Karpas-422 (cell line): ENCODE data around the gene DDX10. TPM values are rescaled to one million over a fixed set of nuclear protein-coding genes. Genes with fewer than 3 reads are reported as not detected.

ENCODE experiments used
- DNase-seq: peaks from one replicate; pipeline ENCODE4 v3.0.0-alpha.2; 2015
- H2AFZ ChIP-seq: fragments of 200-600 bp; sonication (generic); 2 replicates; pipeline ENCODE4 v1.6.1; 2014; ENCODE audit warnings: antibody characterized with exemption, low read length, mixed read lengths
- H3K27ac ChIP-seq: fragments of 200-600 bp; sonication (generic); 2 replicates; pipeline ENCODE4 v1.5.1; 2014; ENCODE audit warnings: mild to moderate bottlenecking, low read length, moderate library complexity
- H3K27me3 ChIP-seq: fragments of 200-600 bp; sonication (generic); 2 replicates; pipeline ENCODE4 v1.6.1; 2014; ENCODE audit warnings: low read length, mixed read lengths
- H3K36me3 ChIP-seq: fragments of 200-600 bp; sonication (generic); 2 replicates; pipeline ENCODE4 v1.6.1; 2014; ENCODE audit warnings: low read length, mixed read lengths; ENCODE audit not compliant: insufficient read depth
- H3K4me1 ChIP-seq: fragments of 200-600 bp; sonication (generic); 2 replicates; pipeline ENCODE4 v1.6.1; 2014; ENCODE audit warnings: mild to moderate bottlenecking, low read length, mixed read lengths
- H3K4me2 ChIP-seq: fragments of 200-600 bp; sonication (generic); 2 replicates; pipeline ENCODE4 v1.6.1; 2014; ENCODE audit warnings: low read length, low read depth, mild to moderate bottlenecking; ENCODE audit not compliant: poor library complexity, severe bottlenecking
- H3K4me3 ChIP-seq: fragments of 200-600 bp; sonication (generic); 2 replicates; pipeline ENCODE4 v1.5.1; 2014; ENCODE audit warnings: mild to moderate bottlenecking, antibody characterized with exemption, low read length, mixed read lengths
- H3K79me2 ChIP-seq: fragments of 200-600 bp; sonication (generic); 2 replicates; pipeline ENCODE4 v1.6.1; 2014; ENCODE audit warnings: mild to moderate bottlenecking, low read length, mixed read lengths
- H3K9ac ChIP-seq: fragments of 200-600 bp; sonication (generic); 2 replicates; pipeline ENCODE4 v1.6.0; 2014; ENCODE audit warnings: low read length
- H3K9me2 ChIP-seq: fragments of 200-600 bp; sonication (generic), shearing (Covaris generic); replicated peaks from 2 replicates; pipeline ENCODE4 v1.6.0; 2014; ENCODE audit warnings: mild to moderate bottlenecking, low read length, moderate library complexity; ENCODE audit not compliant: insufficient read depth
- H3K9me3 ChIP-seq: fragments of 300-700, 200-600 bp; sonication (generic); 2 replicates; pipeline ENCODE4 v1.6.1; 2014; ENCODE audit warnings: low read length, mixed read lengths
- H4K20me1 ChIP-seq: fragments of 200-600 bp; sonication (generic); 2 replicates; pipeline ENCODE4 v1.6.1; 2014; ENCODE audit warnings: mild to moderate bottlenecking, antibody characterized with exemption, low read length, low read depth; ENCODE audit not compliant: insufficient read depth
- total RNA-seq: library from RNA; depleted of rRNA; stranded (reverse); fragments of >200 nt; shearing (Covaris generic); gene quantifications from 2 replicates; pipeline ENCODE4 v1.2.3, GENCODE V29; 2014; ENCODE audit warnings: low replicate concordance

The DDX10 gene
- total RNA-seq, 1 experiment from 2014 or later, result 103 TPM

DNA sequence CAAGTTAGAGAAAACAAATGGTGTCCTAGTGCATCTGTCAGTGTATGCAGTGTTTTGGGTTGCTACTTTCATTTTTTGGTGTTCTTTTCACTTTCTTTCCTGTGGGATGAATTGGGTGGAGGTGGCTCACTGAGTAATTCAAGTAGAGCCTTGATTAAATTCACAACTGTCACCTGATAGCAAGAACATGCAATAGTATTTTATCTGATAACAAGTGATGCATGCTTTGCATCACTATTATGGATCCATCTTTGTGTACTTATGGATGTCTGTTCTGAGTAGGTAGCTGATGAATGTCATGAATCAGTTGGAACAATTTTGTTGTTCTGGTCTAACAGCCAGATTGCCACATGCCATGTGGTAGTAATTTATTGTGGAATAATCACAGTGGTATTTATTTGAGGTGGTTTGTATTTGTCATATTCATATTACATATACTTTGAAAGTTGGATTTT is 87.5 kb downstream of the DDX10 start:
- no peaks in the 10 kb centered on the region for H4K20me1 ChIP-seq
- no peaks in the 10 kb centered on the region for H3K27me3 ChIP-seq
- DNase-seq, result no peak
- H3K4me2 ChIP-seq, result no peak overlapping the region
- peaks cover 78% of the 10 kb centered on the region for H3K4me1 ChIP-seq
- no peak overlapping the region for H3K9ac ChIP-seq
- H3K79me2 ChIP-seq, result peaks cover 92% of the 10 kb centered on the region
- H3K9me3 ChIP-seq, result no peaks in the 10 kb centered on the region
- no peak overlapping the region for H3K27ac ChIP-seq
- H3K36me3 ChIP-seq, result no peaks in the 10 kb centered on the region
- no peak overlapping the region for H3K4me3 ChIP-seq
- no peaks in the 10 kb centered on the region for H3K9me2 ChIP-seq
- no peak overlapping the region for H2AFZ ChIP-seq

DNA sequence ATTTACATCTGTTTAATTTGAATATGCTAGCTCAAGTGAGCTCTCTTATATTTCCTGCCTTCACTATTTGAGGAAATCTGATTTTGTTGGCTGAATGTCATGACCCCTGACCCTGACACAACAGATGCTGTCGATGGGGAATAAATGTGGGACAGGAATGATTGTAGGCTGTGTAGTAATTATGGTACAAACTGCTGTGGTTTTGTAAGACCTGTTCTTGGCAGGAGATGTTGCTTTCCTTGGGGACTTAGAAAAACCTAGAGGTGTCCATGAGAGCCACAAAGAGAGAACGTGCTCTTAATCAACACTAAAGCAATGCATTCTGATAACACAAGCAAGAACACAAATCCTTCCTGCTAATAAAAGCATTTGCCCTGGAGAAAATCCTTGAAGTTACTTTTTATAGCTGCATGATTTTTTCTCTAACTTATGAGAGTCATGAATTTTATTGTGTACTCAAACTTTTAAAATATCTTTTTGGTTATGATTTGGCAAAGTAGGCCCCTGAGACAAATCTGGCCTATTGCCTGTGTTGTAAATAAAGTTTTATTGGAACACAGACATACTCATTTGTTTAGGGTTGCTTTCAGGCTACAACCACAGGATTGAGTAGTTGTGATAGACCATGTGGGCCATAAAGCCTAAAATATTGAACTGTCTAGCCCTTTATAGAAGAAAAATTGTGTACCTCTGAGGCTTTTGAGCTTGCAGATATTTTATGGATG is 90.2 kb downstream of the DDX10 start:
- H3K36me3 ChIP-seq, result no peaks in the 10 kb centered on the region
- no peaks in the 10 kb centered on the region for H3K9me2 ChIP-seq
- peak overlapping the region; percentile 68 for H3K27ac ChIP-seq
- H3K4me3 ChIP-seq, result peak overlapping the region; percentile 9
- H3K9me3 ChIP-seq, result no peaks in the 10 kb centered on the region
- peaks cover 96% of the 10 kb centered on the region for H3K79me2 ChIP-seq
- H4K20me1 ChIP-seq, result no peaks in the 10 kb centered on the region
- peaks cover 77% of the 10 kb centered on the region for H3K4me1 ChIP-seq
- H3K9ac ChIP-seq, result peak overlapping the region; percentile 22
- no peak overlapping the region for H2AFZ ChIP-seq
- peak; percentile 73 for DNase-seq
- H3K27me3 ChIP-seq, result no peaks in the 10 kb centered on the region
- H3K4me2 ChIP-seq, result peak overlapping the region; percentile 54

DNA sequence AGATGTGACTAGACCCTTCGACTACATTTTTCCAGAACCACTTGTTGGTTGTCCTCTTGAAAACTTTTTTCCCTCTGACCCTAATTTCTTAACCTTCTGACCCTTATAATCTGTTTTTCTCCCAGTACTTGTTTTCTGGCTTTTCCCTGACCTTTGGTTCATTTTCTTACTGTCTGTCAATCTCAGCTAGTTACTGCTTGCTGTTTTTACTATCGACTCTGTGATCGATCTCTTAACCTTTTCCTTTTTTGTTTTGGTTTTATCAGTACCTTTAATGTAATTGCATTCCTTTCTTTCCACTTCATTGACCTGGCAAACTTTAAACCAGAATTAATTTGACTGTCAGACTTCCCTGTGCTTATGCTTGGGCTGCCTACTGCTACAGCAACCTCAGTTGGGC is 92.8 kb downstream of the DDX10 start:
- H3K4me3 ChIP-seq, result no peak overlapping the region
- H3K79me2 ChIP-seq, result peaks cover 99% of the 10 kb centered on the region
- H3K4me2 ChIP-seq, result no peak overlapping the region
- no peak overlapping the region for H2AFZ ChIP-seq
- no peaks in the 10 kb centered on the region for H3K27me3 ChIP-seq
- no peaks in the 10 kb centered on the region for H3K9me2 ChIP-seq
- peaks cover 58% of the 10 kb centered on the region for H3K4me1 ChIP-seq
- DNase-seq, result no peak
- H3K9me3 ChIP-seq, result no peaks in the 10 kb centered on the region
- H3K9ac ChIP-seq, result no peak overlapping the region
- H4K20me1 ChIP-seq, result no peaks in the 10 kb centered on the region
- H3K36me3 ChIP-seq, result no peaks in the 10 kb centered on the region
- H3K27ac ChIP-seq, result no peak overlapping the region

DNA sequence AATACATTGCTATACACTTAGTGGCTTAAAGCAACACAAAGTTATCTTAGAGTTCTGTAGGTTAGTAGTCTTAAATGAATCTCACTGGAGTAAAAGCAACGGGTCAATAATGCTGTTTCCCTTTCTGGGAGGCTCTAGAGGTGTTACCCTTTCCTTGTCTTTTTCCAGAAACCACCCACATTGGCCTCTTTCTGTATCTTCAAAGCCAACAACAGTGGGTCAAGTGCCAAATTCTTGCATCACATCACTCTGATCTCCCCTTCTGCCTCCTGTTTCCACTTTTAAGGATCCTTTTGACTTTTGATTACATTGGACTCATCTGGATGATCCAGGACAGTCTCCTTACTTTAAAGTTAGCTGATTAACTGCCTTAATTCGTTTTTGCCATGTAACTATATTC is 93.6 kb downstream of the DDX10 start:
- Histone ChIP-seq H3K9ac (no peak overlapping the region), H3K4me3 (no peak overlapping the region), H3K4me1 (peaks cover 49% of the 10 kb centered on the region), H2AFZ (no peak overlapping the region), H3K36me3 (no peaks in the 10 kb centered on the region), H3K27ac (no peak overlapping the region), H3K9me2 (no peaks in the 10 kb centered on the region), H3K27me3 (no peaks in the 10 kb centered on the region), H3K4me2 (no peak overlapping the region), H3K79me2 (peaks cover 99% of the 10 kb centered on the region), H4K20me1 (no peaks in the 10 kb centered on the region), H3K9me3 (no peaks in the 10 kb centered on the region)
- no peak for DNase-seq

DNA sequence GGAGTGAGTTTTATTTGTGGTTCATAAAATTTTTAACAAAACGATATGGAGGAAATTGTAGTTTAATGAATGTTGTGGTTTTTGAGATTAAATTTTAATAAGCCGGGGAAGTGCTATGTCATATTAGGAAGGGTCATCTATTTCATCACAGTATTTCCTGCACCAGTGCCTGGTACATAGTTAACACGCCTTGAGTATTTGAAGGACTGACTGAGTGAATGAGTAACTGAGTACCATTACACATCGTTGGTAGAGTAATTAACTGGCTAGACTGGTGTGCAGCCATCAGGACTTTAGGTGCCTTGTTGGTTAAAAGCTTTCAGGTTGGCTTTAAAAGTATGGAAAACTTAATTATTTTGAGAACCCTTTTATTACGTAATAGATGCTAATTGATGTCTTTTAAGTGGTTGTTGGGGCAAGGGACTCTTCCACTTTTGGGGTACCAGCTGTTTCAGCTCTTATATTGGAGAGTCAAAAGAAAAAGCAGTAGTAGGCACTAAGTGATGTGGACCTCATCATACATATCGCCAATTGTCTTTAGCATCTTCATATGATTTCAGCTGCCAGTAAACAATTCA is 101.8 kb downstream of the DDX10 start:
- H3K4me2 ChIP-seq, result no peak overlapping the region
- H3K4me1 ChIP-seq, result no peaks in the 10 kb centered on the region
- no peak overlapping the region for H3K9ac ChIP-seq
- H3K36me3 ChIP-seq, result no peaks in the 10 kb centered on the region
- H2AFZ ChIP-seq, result no peak overlapping the region
- no peaks in the 10 kb centered on the region for H4K20me1 ChIP-seq
- no peak overlapping the region for H3K4me3 ChIP-seq
- H3K9me3 ChIP-seq, result no peaks in the 10 kb centered on the region
- peaks cover 98% of the 10 kb centered on the region for H3K79me2 ChIP-seq
- no peaks in the 10 kb centered on the region for H3K9me2 ChIP-seq
- no peak for DNase-seq
- H3K27ac ChIP-seq, result no peak overlapping the region
- H3K27me3 ChIP-seq, result no peaks in the 10 kb centered on the region

DNA sequence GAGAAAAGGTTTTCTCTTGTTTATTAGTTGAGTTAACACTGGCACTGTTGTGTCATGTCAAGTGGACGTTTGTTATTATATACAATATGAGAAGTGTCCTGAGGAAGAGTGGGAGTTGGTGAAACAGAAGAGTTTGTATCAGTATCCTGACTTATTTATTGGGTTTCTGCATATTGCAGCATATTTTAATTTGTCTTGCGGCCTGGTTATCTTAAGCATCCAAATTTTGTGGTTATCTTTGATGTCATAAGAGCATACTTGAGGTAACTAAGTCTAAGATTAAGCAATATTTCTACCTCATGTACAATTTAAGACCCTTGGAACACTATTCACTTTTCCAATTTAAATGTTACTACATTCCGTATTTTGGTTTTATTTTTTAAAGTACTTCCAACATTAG is 103.5 kb downstream of the DDX10 start:
- no peaks in the 10 kb centered on the region for H3K9me3 ChIP-seq
- no peak overlapping the region for H3K27ac ChIP-seq
- no peaks in the 10 kb centered on the region for H3K36me3 ChIP-seq
- no peaks in the 10 kb centered on the region for H3K27me3 ChIP-seq
- no peak overlapping the region for H3K4me3 ChIP-seq
- no peaks in the 10 kb centered on the region for H4K20me1 ChIP-seq
- no peak overlapping the region for H3K4me2 ChIP-seq
- H2AFZ ChIP-seq, result no peak overlapping the region
- no peaks in the 10 kb centered on the region for H3K9me2 ChIP-seq
- peaks cover 98% of the 10 kb centered on the region for H3K79me2 ChIP-seq
- DNase-seq, result no peak
- peaks cover 7% of the 10 kb centered on the region for H3K4me1 ChIP-seq
- H3K9ac ChIP-seq, result no peak overlapping the region

DNA sequence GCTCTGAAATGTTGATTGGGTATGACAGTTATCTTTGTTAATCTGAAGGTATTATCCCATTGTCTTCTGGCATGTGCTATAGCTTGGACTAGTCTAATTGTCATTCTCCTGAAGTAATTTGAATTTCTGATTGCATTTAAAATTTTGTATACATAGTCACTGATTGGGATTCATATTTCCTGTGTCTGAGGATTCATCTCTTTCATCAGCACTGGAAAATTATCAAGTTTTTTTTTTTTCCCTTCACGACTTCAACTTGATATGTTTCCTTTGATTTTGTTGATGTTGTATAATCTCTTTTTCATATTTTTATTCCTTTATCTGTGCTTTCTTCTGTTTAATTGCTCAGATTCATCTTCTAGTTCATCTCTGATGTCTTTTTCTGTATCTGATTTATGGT is 104.1 kb downstream of the DDX10 start:
- H3K79me2 ChIP-seq, result peaks cover 98% of the 10 kb centered on the region
- no peaks in the 10 kb centered on the region for H3K9me3 ChIP-seq
- no peaks in the 10 kb centered on the region for H4K20me1 ChIP-seq
- H3K36me3 ChIP-seq, result no peaks in the 10 kb centered on the region
- DNase-seq, result no peak
- H3K9ac ChIP-seq, result no peak overlapping the region
- H3K27ac ChIP-seq, result no peak overlapping the region
- H3K4me2 ChIP-seq, result no peak overlapping the region
- no peaks in the 10 kb centered on the region for H3K27me3 ChIP-seq
- no peak overlapping the region for H2AFZ ChIP-seq
- H3K9me2 ChIP-seq, result no peaks in the 10 kb centered on the region
- no peak overlapping the region for H3K4me3 ChIP-seq
- peaks cover 12% of the 10 kb centered on the region for H3K4me1 ChIP-seq

DNA sequence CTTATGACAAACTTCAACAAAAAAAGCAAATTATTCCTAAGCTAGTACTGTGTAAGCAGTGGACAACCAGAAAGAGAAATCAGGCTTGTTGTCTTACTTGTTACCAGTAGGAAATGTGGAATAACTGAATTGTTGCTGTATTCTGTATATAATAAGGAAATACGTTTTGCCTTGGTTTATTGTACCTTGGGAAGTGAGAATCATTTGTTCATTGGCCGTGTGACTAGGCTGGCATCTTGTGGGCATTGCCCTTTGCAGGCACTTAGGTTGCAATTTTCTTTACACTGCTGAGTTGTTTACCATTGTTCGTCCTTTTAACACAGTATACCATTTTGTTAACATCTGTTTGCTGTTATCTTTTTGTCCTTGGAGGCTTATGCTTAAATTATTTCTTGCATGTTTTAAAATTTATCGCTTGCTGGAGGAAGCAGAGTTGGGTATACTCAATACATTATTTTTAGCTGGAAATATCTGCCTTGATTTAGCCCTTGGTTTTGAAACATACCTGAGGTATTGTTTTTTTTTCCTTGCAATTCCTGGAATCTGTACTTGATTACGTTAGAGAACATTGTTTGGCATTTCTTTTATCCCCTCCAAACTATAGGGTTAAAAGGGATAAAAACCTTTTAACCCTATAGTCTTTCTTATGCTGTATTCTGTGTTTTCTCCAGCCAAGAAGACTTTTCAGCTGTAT is 109.3 kb downstream of the DDX10 start:
- Histone ChIP-seq H3K4me2 (no peak overlapping the region), H3K27me3 (no peaks in the 10 kb centered on the region), H3K4me3 (no peak overlapping the region), H4K20me1 (no peaks in the 10 kb centered on the region), H3K79me2 (peaks cover 79% of the 10 kb centered on the region), H3K9ac (no peak overlapping the region), H2AFZ (no peak overlapping the region), H3K9me3 (peaks cover 10% of the 10 kb centered on the region; the same call in 1 of the 2 replicates), H3K4me1 (peaks cover 12% of the 10 kb centered on the region), H3K36me3 (peaks cover 14% of the 10 kb centered on the region), H3K27ac (no peak overlapping the region), H3K9me2 (no peaks in the 10 kb centered on the region)
- DNase-seq, result no peak
